Effector memory CD8-positive, alpha-beta T cell (primary cell): ENCODE results near the gene CKMT1A.
"Not testable (repeated sequence)": the region's sequence is repeated elsewhere in the genome, so short reads cannot be mapped to it uniquely, and the experiment has no call there.

Experiments
- ATAC-seq: fragments of 150-1000 bp; cut with Tn5 transposase; replicated peaks from 2 replicates; pipeline ENCODE4 v1.10.0; 2021; ENCODE audit warnings: mild to moderate bottlenecking, moderate library complexity
- DNase-seq, 3 experiments: peaks; one replicate each; pipeline ENCODE4 v3.0.0; 2021
- H3K27ac Mint-ChIP-seq, 2 donors: one replicate each; pipeline ENCODE4 v1.8.0; 2022; ENCODE audit warnings: mild to moderate bottlenecking in 2 of 2, mixed read lengths in 2 of 2, moderate library complexity in 2 of 2
- H3K27me3 Mint-ChIP-seq, 2 donors: one replicate each; pipeline ENCODE4 v1.8.0; 2022; ENCODE audit warnings: mixed read lengths in 2 of 2
- H3K36me3 Mint-ChIP-seq: one replicate; pipeline ENCODE4 v1.8.0; 2022; ENCODE audit warnings: mild to moderate bottlenecking, moderate library complexity, mixed read lengths; ENCODE audit not compliant: insufficient read depth
- H3K4me1 Mint-ChIP-seq, 2 donors: one replicate each; pipeline ENCODE4 v1.8.0; 2022; ENCODE audit warnings: low read depth in 2 of 2, mixed read lengths in 2 of 2
- H3K4me3 Mint-ChIP-seq, 2 donors: one replicate each; pipeline ENCODE4 v1.8.0; 2022; ENCODE audit warnings: mild to moderate bottlenecking in 2 of 2, mixed read lengths in 2 of 2, moderate library complexity in 2 of 2
- H3K9me3 Mint-ChIP-seq, 2 donors: one replicate each; pipeline ENCODE4 v1.8.0; 2022; ENCODE audit warnings: mixed read lengths in 2 of 2

CKMT1A gene

GRCh38 chr15:43710431-43711131, 16.9 kb downstream of the CKMT1A start:
- H3K9me3 Mint-ChIP-seq, H3K36me3 Mint-ChIP-seq, H3K27ac Mint-ChIP-seq, H3K4me1 Mint-ChIP-seq, DNase-seq, H3K4me3 Mint-ChIP-seq, ATAC-seq, H3K27me3 Mint-ChIP-seq: not testable (repeated sequence)

GRCh38 chr15:43723151-43723550, 29.5 kb downstream of the CKMT1A start:
- Mint-ChIP-seq H3K36me3 (no peaks in the 10 kb centered on the region), H3K27me3 (peaks cover 6 to 15% of the 10 kb centered on the region in 2 donors), H3K9me3 (no peaks in the 10 kb centered on the region), H3K27ac (no peak overlapping the region), H3K4me1 (no peaks in the 10 kb centered on the region), H3K4me3 (no peak overlapping the region)
- DNase-seq (no peak), ATAC-seq (no peak)

GRCh38 chr15:43726306-43726705, 32.6 kb downstream of the CKMT1A start:
- not testable (repeated sequence) for H3K36me3 Mint-ChIP-seq, H3K4me1 Mint-ChIP-seq, H3K4me3 Mint-ChIP-seq, ATAC-seq, DNase-seq, H3K27ac Mint-ChIP-seq, H3K9me3 Mint-ChIP-seq
- H3K27me3 Mint-ChIP-seq: peaks cover 0 to 12% of the 10 kb centered on the region in 2 donors

DNA sequence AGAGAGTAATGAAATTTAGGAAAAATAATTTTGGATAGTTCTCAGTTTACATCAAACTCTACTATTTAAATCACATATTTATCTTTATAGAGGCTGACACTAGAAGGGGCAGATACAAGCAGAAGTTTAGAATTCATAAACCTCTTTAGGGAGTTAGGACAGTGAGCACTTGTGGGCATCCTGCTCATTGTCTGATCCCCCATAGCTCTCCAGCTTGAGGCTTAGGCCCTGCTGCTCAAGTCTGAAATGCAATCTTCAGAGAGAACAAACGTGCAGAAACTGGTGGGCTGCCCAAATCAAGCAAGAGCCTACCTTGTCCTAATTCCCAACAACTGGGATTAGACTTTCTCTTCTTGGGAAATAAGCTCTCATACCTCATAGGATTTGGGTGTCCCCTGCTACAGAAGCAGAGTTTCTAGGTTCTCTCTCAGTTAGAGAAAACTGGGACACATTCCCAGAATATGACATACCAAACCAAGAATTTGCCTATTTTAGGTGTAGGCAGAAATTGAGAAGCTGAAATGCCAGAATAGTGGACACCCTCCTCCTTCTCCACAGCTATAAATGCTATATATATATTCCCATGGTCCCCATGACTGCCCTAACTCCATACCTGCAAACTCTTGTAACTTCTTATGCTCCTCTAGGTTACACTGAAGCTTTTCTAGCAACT, 34.5 kb downstream of the CKMT1A start:
- not testable (repeated sequence) for H3K27ac Mint-ChIP-seq, DNase-seq, H3K4me3 Mint-ChIP-seq, H3K9me3 Mint-ChIP-seq, H3K36me3 Mint-ChIP-seq, H3K27me3 Mint-ChIP-seq, H3K4me1 Mint-ChIP-seq, ATAC-seq

GRCh38 chr15:43735416-43735815, 41.8 kb downstream of the CKMT1A start:
- no peak for DNase-seq
- no peaks in the 10 kb centered on the region for H3K4me1 Mint-ChIP-seq
- no peak overlapping the region for H3K4me3 Mint-ChIP-seq
- no peaks in the 10 kb centered on the region for H3K9me3 Mint-ChIP-seq
- H3K36me3 Mint-ChIP-seq: no peaks in the 10 kb centered on the region
- peaks cover 5 to 8% of the 10 kb centered on the region in 2 donors for H3K27me3 Mint-ChIP-seq
- H3K27ac Mint-ChIP-seq: no peak overlapping the region
- no peak for ATAC-seq

- DNase-seq: peak; percentile 73 to 79 (median 78)
- H3K27me3 Mint-ChIP-seq, H3K9me3 Mint-ChIP-seq: not testable (repeated sequence)
- Mint-ChIP-seq H3K4me3 (peak within 1 kb of the TSS; percentile 90 to 92), H3K27ac (peak within 1 kb of the TSS; percentile 97), H3K4me1 (peaks cover 28 to 29% of the 10 kb centered on the region in 2 donors), H3K36me3 (peaks cover 40% of the 10 kb centered on the region)
- peak; percentile 70 for ATAC-seq
Observed at GRCh38 chr15:43746245-43746902, 52.7 kb downstream of the CKMT1A start, which contains the start of gene PDIA3. TSS of gene PDIA3 (plus strand) at chr15:43746438. CDS start at chr15:43746540, 102 bp downstream.

GRCh38 chr15:43746903-43747309, 53.2 kb downstream of the CKMT1A start:
- Mint-ChIP-seq H3K27ac (peak overlapping the region; percentile 97), H3K36me3 (peaks cover 40% of the 10 kb centered on the region), H3K4me3 (peak overlapping the region; percentile 90 to 92), H3K4me1 (peaks cover 33% of the 10 kb centered on the region in 2 donors)
- DNase-seq, H3K27me3 Mint-ChIP-seq, H3K9me3 Mint-ChIP-seq: not testable (repeated sequence)
- peak; percentile 29 for ATAC-seq

GRCh38 chr15:43748376-43748775, 54.7 kb downstream of the CKMT1A start:
- Mint-ChIP-seq H3K4me3 (peak overlapping the region; percentile 90 to 92), H3K9me3 (no peaks in the 10 kb centered on the region), H3K27ac (peak overlapping the region; percentile 97), H3K4me1 (peaks cover 37 to 46% of the 10 kb centered on the region in 2 donors), H3K36me3 (peaks cover 48% of the 10 kb centered on the region), H3K27me3 (no peaks in the 10 kb centered on the region)
- DNase-seq (peak in 1 of 3 experiments; percentile 9), ATAC-seq (peak; percentile 13)
